A549 (cell line): ENCODE measurements around the gene UBAC2.

ENCODE experiments used
- CTCF ChIP-seq: fragments of >200 bp; sonication (Bioruptor Twin); formaldehyde crosslinking; IDR thresholded peaks from 3 replicates; pipeline ENCODE4 v1.5.1; 2016
- EP300 ChIP-seq, 2 experiments: fragments of >200 bp; sonication (Bioruptor Twin); formaldehyde crosslinking; IDR thresholded peaks; 2 replicates in 1 of 2; 3 replicates in 1 of 2; pipeline ENCODE4 v1.6.1; 2016 to 2017
- MAX ChIP-seq: IDR thresholded peaks from 2 replicates; pipeline ENCODE4 v1.6.1; 2012
- POLR2A ChIP-seq: IDR thresholded peaks from 2 replicates; pipeline ENCODE4 v1.6.1; 2012; ENCODE audit warnings: mild to moderate bottlenecking, low read length
- RARB ChIP-seq: fragments of 250-450 bp; sonication (Bioruptor Pico); IDR thresholded peaks from 2 replicates; pipeline ENCODE4 v1.8.0; 2021; ENCODE audit warnings: mild to moderate bottlenecking, moderate library complexity
- TF ChIP-seq, protein P1 (sequence below): fragments of 200-600 bp; sonication (generic); IDR thresholded peaks from 2 replicates; pipeline ENCODE4 v1.6.1; 2016; ENCODE audit warnings: antibody characterized with exemption, mild to moderate bottlenecking, moderate library complexity
- TF ChIP-seq, protein P2 (sequence below): fragments of >200 bp; sonication (Bioruptor Twin); formaldehyde crosslinking; IDR thresholded peaks from 3 replicates; pipeline ENCODE4 v1.6.1; 2016

GRCh38 chr13:99305566-99305965 is 104.9 kb downstream of the UBAC2 start:
- TF ChIP-seq, protein P1, sequence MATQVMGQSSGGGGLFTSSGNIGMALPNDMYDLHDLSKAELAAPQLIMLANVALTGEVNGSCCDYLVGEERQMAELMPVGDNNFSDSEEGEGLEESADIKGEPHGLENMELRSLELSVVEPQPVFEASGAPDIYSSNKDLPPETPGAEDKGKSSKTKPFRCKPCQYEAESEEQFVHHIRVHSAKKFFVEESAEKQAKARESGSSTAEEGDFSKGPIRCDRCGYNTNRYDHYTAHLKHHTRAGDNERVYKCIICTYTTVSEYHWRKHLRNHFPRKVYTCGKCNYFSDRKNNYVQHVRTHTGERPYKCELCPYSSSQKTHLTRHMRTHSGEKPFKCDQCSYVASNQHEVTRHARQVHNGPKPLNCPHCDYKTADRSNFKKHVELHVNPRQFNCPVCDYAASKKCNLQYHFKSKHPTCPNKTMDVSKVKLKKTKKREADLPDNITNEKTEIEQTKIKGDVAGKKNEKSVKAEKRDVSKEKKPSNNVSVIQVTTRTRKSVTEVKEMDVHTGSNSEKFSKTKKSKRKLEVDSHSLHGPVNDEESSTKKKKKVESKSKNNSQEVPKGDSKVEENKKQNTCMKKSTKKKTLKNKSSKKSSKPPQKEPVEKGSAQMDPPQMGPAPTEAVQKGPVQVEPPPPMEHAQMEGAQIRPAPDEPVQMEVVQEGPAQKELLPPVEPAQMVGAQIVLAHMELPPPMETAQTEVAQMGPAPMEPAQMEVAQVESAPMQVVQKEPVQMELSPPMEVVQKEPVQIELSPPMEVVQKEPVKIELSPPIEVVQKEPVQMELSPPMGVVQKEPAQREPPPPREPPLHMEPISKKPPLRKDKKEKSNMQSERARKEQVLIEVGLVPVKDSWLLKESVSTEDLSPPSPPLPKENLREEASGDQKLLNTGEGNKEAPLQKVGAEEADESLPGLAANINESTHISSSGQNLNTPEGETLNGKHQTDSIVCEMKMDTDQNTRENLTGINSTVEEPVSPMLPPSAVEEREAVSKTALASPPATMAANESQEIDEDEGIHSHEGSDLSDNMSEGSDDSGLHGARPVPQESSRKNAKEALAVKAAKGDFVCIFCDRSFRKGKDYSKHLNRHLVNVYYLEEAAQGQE = no peak
- TF ChIP-seq CTCF (no peak), RARB (CRISPR knock-in tag) (no peak), POLR2A (no peak), MAX (no peak), EP300 (IDR thresholded peaks at IDR 0.05) (no peak)
- TF ChIP-seq, protein P2, sequence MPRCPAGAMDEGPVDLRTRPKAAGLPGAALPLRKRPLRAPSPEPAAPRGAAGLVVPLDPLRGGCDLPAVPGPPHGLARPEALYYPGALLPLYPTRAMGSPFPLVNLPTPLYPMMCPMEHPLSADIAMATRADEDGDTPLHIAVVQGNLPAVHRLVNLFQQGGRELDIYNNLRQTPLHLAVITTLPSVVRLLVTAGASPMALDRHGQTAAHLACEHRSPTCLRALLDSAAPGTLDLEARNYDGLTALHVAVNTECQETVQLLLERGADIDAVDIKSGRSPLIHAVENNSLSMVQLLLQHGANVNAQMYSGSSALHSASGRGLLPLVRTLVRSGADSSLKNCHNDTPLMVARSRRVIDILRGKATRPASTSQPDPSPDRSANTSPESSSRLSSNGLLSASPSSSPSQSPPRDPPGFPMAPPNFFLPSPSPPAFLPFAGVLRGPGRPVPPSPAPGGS = no peak
